Cardiac muscle cell (in vitro differentiated cells and primary cell): ENCODE data around the gene KCNIP1. TPM values are rescaled to one million over a fixed set of nuclear protein-coding genes. Genes with fewer than 3 reads are reported as not detected.

Experiments used
- DNase-seq, 2 donors: peaks; one replicate each; pipeline versions ENCODE4 v3.0.0 to v3.0.0-alpha.2; 2010 to 2017; ENCODE audit warnings: low read depth in 1 of 2, low spot score in 1 of 2
- H3K27ac ChIP-seq: fragments of 200-600 bp; sonication (generic); 2 replicates; pipeline ENCODE4 v1.5.1; 2016
- H3K27me3 ChIP-seq: fragments of 200-600 bp; sonication (generic); 2 replicates; pipeline ENCODE4 v1.6.0; 2016; ENCODE audit warnings: control low read depth
- H3K36me3 ChIP-seq: fragments of 200-600 bp; sonication (generic); 2 replicates; pipeline ENCODE4 v1.5.1; 2016; ENCODE audit warnings: control low read depth
- H3K4me1 ChIP-seq: fragments of 200-600 bp; sonication (generic); 2 replicates; pipeline ENCODE4 v1.8.1; 2017; ENCODE audit warnings: low read depth, mild to moderate bottlenecking, mixed run types
- H3K4me3 ChIP-seq: fragments of 200-600 bp; sonication (generic); 2 replicates; pipeline ENCODE4 v1.5.1; 2016; ENCODE audit warnings: mild to moderate bottlenecking
- H3K9me3 ChIP-seq: fragments of 200-600 bp; sonication (generic); 2 replicates; pipeline ENCODE4 v1.5.1; 2017; ENCODE audit warnings: low read depth, mild to moderate bottlenecking, control low read depth
- CTCF ChIP-seq: IDR thresholded peaks from 2 replicates; pipeline ENCODE4 v1.5.1; 2012; ENCODE audit warnings: low read depth, mild to moderate bottlenecking, low read length
- polyA plus RNA-seq: library from polyadenylated mRNA; unstranded; fragments of >200 nt; fragmentation: Nextera tagmentation; extraction: Ambion mirVana; gene quantifications from 2 replicates; pipeline ENCODE4 v1.2.1, GENCODE V29; 2016
- total RNA-seq: library from RNA; depleted of rRNA; stranded (reverse); fragments of >200 nt; gene quantifications from 2 replicates; pipeline ENCODE4 v1.2.3, GENCODE V29; 2016

KCNIP1 gene
- total and polyA plus RNA-seq, 2 experiments from 2014 or later = 0.09 TPM; not detected in 1

- Histone ChIP-seq H3K27me3 (no peaks in the 10 kb centered on the region), H3K36me3 (no peaks in the 10 kb centered on the region), H3K4me1 (no peaks in the 10 kb centered on the region), H3K27ac (no peak overlapping the region), H3K9me3 (no peaks in the 10 kb centered on the region), H3K4me3 (no peak overlapping the region)
- no peak for TF ChIP-seq CTCF
- DNase-seq = peak in 1 of 2 donors; percentile 37
These were observed 19.9 kb upstream of the KCNIP1 start for GRCh38 chr5:170483701-170484458.

DNA sequence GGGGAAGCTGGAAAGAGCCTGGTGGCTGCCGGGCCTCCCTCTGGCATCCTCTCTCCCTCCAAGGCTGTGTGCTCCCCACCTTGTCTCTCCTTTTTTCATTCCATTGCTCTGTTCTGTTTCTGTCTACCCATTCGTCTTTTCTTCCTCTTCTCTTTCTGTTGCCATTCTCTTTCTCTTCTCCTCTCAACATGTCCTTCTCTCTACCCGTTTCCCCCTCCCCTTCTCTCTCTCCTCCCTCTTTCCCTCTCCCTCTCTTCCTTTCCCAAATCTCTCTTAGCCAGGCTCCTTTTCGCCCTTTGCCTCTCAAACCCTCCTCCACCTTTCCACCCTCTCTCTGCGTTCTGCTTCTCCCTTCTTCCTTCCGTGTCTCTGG, 19.4 kb upstream of the KCNIP1 start:
- Histone ChIP-seq H3K4me3 (no peak overlapping the region), H3K4me1 (no peaks in the 10 kb centered on the region), H3K27ac (no peak overlapping the region), H3K36me3 (no peaks in the 10 kb centered on the region), H3K27me3 (no peaks in the 10 kb centered on the region), H3K9me3 (no peaks in the 10 kb centered on the region)
- DNase-seq = no peak
- no peak for TF ChIP-seq CTCF

GRCh38 chr5:170484847-170485615, 18.8 kb upstream of the KCNIP1 start:
- no peaks in the 10 kb centered on the region for H3K27me3 ChIP-seq
- no peaks in the 10 kb centered on the region for H3K4me1 ChIP-seq
- no peak overlapping the region for H3K27ac ChIP-seq
- no peaks in the 10 kb centered on the region for H3K9me3 ChIP-seq
- H3K4me3 ChIP-seq = no peak overlapping the region
- no peaks in the 10 kb centered on the region for H3K36me3 ChIP-seq
- TF ChIP-seq CTCF = no peak
- DNase-seq = no peak

- Histone ChIP-seq H3K4me1 (no peaks in the 10 kb centered on the region), H3K27me3 (no peaks in the 10 kb centered on the region), H3K4me3 (no peak overlapping the region), H3K9me3 (no peaks in the 10 kb centered on the region), H3K27ac (no peak overlapping the region), H3K36me3 (no peaks in the 10 kb centered on the region)
- no peak for DNase-seq
- TF ChIP-seq CTCF = no peak
These were observed 18.3 kb upstream of the KCNIP1 start for GRCh38 chr5:170485616-170485911.

DNA sequence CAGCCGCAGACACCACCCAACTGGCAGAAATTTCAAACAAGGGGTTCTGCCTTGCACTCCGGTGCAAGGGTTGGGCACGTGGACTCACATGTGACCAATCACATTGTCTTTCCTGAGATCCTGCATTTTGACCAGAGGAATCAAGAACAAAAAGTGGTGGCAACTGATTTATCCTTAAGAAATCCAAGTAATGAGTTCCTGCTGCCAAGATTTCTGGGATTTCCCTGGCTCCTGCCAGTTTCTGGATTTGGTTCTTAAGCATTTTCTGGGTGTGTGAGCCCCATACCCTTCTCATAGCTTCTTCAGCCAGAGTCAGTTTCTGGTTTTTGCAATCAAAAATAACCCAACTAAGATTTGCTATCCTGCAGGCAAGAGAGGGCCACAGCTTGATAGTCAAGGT, 17.4 kb upstream of the KCNIP1 start:
- TF ChIP-seq CTCF = no peak
- Histone ChIP-seq H3K27ac (no peak overlapping the region), H3K4me1 (no peaks in the 10 kb centered on the region), H3K4me3 (no peak overlapping the region), H3K27me3 (no peaks in the 10 kb centered on the region), H3K36me3 (no peaks in the 10 kb centered on the region), H3K9me3 (no peaks in the 10 kb centered on the region)
- no peak for DNase-seq
